Ovary (tissue), 10 donors: Measurements from ENCODE around the gene FIZ1. TPM values are rescaled to one million over a fixed set of nuclear protein-coding genes. Genes with fewer than 3 reads are reported as not detected.

Experiments
- DNase-seq, 5 donors: peaks; one replicate each; pipeline ENCODE4 v3.0.0-alpha.2; 2019 to 2020
- H3K27ac ChIP-seq, 2 donors: fragments of 200-600 bp; one replicate each; pipeline versions ENCODE4 v1.5.1 to v1.8.0; 2019 to 2022
- H3K27me3 ChIP-seq: fragments of 200-600 bp; one replicate; pipeline ENCODE4 v1.8.0; 2022
- H3K36me3 ChIP-seq: fragments of 200-600 bp; sonication (generic); one replicate; pipeline ENCODE4 v1.5.1; 2019
- H3K4me1 ChIP-seq: one replicate; pipeline ENCODE4 v1.8.1; 2013; ENCODE audit warnings: mild to moderate bottlenecking, moderate library complexity; ENCODE audit not compliant: insufficient read depth
- H3K4me3 ChIP-seq: fragments of 200-600 bp; sonication (generic); one replicate; pipeline ENCODE4 v1.5.1; 2017
- H3K9me3 ChIP-seq, 2 donors: fragments of 200-600 bp in 1 of 2; sonication (generic) in 1 of 2; one replicate each; pipeline versions ENCODE4 v1.5.1 to v1.8.1; 2013 to 2019; ENCODE audit warnings: mild to moderate bottlenecking in 1 of 2, moderate library complexity in 1 of 2
- EP300 ChIP-seq: sonication (generic); formaldehyde crosslinking; IDR thresholded peaks from one replicate; pipeline ENCODE4 v1.6.1; 2017; ENCODE audit warnings: antibody characterized with exemption
- POLR2A ChIP-seq: fragments of 450-650 bp; IDR thresholded peaks from one replicate; pipeline ENCODE4 v1.6.1; 2017; ENCODE audit warnings: antibody characterized with exemption, mild to moderate bottlenecking, moderate library complexity
- WGBS, 3 donors: extraction: QIAGEN DNeasy Blood & Tissue Kit in 1 of 3; methylation state at CpG; one replicate each; pipeline versions ENCODE4 v1.1.5 to v1.1.7; 2013 to 2017; 5-methylcytosine and 5-hydroxymethylcytosine counted together
- intact Hi-C, 4 donors: fragments of 100-400 bp; cut with DNase I; formaldehyde crosslinking; loops; one replicate each; pipeline versions ENCODE4 v1.11.0 to v1.15.1; 2022 to 2023
- long read RNA-seq, 3 donors: library from polyadenylated mRNA in 2 of 3; unstranded in 2 of 3; transcript quantifications; one replicate each; pipeline ENCODE4 v2.0.0 and lab custom pipeline, GENCODE V29; 2021 to 2026
- polyA plus RNA-seq, 2 donors: library from polyadenylated mRNA; stranded (reverse); fragments of 200-250 nt in 1 of 2; fragments of 350-450 nt in 1 of 2; fragmentation: Illumina TruSeq in 1 of 2; extraction: RNeasy Lipid Tissue Mini Kit (QIAGEN cat#74804) in 1 of 2; gene quantifications; one replicate each; pipeline ENCODE4 v1.2.3, GENCODE V29; 2013 to 2014
- total RNA-seq, 7 donors: library from RNA; depleted of rRNA in 2 of 7; stranded (reverse); fragments of >200 nt in 2 of 7; fragmentation: NEBNext Ultra II Directional in 3 of 7; extraction: Animal tissue kit (Norgen Biotek cat#: 25700) in 3 of 7; gene quantifications; one replicate each; pipeline versions ENCODE4 v1.1.0 to v1.2.4, GENCODE V29; 2016 to 2023
- TF ChIP-seq, protein P1 (sequence below), 3 donors: fragments of 450-650 bp in 2 of 3; fragments of 200-600 bp in 1 of 3; IDR thresholded peaks; one replicate each; pipeline versions ENCODE4 v1.5.1 to v1.8.0; 2016 to 2022; ENCODE audit warnings: antibody characterized with exemption in 3 of 3, mild to moderate bottlenecking in 1 of 3
- donor health status: DM: no; HTN: no; CAD: no; lungs with moderate emphysema.
- donor health status: DM: no; HTN: no; CAD: no.
- donor health status: Bipolar disorder and iron deficiency.
- donor health status: DM: yes; HTN: yes; CAD: no.
- donor health status: DM: no; HTN: no; CAD: no.
- donor health status: DM: yes; HTN: yes; CAD: no.

Gene FIZ1, protein sequence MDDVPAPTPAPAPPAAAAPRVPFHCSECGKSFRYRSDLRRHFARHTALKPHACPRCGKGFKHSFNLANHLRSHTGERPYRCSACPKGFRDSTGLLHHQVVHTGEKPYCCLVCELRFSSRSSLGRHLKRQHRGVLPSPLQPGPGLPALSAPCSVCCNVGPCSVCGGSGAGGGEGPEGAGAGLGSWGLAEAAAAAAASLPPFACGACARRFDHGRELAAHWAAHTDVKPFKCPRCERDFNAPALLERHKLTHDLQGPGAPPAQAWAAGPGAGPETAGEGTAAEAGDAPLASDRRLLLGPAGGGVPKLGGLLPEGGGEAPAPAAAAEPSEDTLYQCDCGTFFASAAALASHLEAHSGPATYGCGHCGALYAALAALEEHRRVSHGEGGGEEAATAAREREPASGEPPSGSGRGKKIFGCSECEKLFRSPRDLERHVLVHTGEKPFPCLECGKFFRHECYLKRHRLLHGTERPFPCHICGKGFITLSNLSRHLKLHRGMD
- total RNA-seq = 10 to 100 TPM in 5 of 7 donors, 1 to 10 TPM in 2; 3.6 to 22.7 (median 16.6) TPM
- 10 to 100 TPM in 1 of 2 donors, 1 to 10 TPM in 1; 9.4 to 11.0 TPM for polyA plus RNA-seq
- long read RNA-seq, donor 1 = 0 reads
- long read RNA-seq, donor 2, transcript FIZ1-201 (3 exons, 2,660 nt) = major isoform, 6 of 178 reads
- long read RNA-seq, donor 2, partial matches to known transcripts = 105 of 178 reads
- long read RNA-seq, donor 2, other reads (novel, unspliced or antisense) = 66 of 178 reads
- long read RNA-seq, donor 3, full-length matches to known transcripts = 24 of 34 reads
- long read RNA-seq, donor 3, partial matches to known transcripts = 1 of 34 reads
- long read RNA-seq, donor 3, other reads (novel, unspliced or antisense) = 9 of 34 reads

DNA sequence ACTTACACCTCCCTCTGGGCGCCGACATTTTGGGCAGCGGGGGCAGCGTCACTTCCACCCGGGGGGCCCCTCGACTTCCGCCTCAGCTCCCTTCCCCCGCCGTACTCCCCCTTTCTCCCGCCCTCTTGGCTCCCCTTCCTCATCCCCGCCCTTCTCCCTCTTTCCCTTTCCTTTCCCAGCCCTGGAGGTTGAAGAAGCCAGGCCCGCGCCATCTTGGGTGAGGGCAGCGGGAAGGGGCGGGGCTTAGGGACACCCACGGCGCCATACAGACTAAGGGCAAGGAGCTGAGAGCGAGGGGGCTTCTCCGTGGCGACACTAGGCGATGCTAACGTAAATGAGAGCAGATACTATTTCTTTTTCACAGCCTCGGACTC is at the start of gene FIZ1:
FIZ1 (minus strand) TSS at position 50 of the 374 bp plus-strand sequence. CDS start 1,652 bp downstream, outside the sequence.
- no peaks in the 10 kb centered on the region for H3K9me3 ChIP-seq
- H3K4me1 ChIP-seq = peaks cover 2% of the 10 kb centered on the region
- intact Hi-C loops = no loop called here
- TF ChIP-seq POLR2A (no peak), EP300 (peak; percentile 46)
- H3K36me3 ChIP-seq = no peaks in the 10 kb centered on the region
- peak within 1 kb of the TSS; percentile 90 to 99 for H3K27ac ChIP-seq
- H3K4me3 ChIP-seq = peak within 1 kb of the TSS; percentile 96
- 0 to 1% (median 0%) methylated on average over 23 of the region's 23 CpGs for WGBS, 3 donors
- peak; percentile 98 to 99 (median 99) for DNase-seq
- H3K27me3 ChIP-seq = no peaks in the 10 kb centered on the region

DNA sequence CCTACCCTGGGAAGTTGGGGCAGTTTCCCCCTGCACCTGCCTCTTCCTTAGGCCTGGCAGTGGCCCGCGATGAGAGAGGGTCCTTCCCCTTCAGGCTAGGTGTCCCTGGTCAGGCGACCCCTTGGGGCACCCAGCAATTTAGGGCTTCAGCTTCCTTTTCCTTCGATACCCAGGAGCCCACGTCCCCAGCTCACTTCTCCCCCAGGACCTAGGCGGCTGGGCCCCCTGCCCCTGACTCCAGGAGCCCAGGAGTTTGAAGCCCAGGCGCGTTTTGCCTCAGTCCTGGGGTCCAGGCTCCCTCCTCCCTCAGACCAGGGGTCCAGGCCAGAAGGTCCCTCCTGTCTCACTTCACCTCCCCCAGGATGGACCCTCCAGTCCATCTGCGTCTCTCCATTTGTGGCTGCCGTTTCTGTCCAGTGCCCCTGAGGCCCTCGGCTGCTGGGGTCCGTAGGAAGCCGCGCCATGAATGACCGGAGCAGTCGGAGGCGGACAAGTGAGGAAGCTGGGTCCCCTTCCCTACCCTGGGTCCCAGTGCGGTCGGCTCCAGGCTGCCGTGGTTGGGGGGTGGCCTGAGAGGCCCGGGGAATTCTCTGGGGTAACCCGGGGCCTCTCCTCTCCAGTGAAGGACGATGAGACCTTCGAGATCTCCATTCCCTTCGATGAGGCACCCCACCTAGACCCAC is 49.4 kb upstream of the FIZ1 start:
- Histone ChIP-seq H3K27ac (peak overlapping the region; percentile 78 to 85), H3K4me1 (peaks cover 11% of the 10 kb centered on the region), H3K4me3 (peak overlapping the region; percentile 63), H3K9me3 (no peaks in the 10 kb centered on the region), H3K27me3 (no peaks in the 10 kb centered on the region), H3K36me3 (no peaks in the 10 kb centered on the region)
- WGBS, 3 donors = 9 to 23% (median 14%) methylated on average over 24 to 25 of the region's 25 CpGs
- intact Hi-C loops = no loop called here
- TF ChIP-seq, protein P1, sequence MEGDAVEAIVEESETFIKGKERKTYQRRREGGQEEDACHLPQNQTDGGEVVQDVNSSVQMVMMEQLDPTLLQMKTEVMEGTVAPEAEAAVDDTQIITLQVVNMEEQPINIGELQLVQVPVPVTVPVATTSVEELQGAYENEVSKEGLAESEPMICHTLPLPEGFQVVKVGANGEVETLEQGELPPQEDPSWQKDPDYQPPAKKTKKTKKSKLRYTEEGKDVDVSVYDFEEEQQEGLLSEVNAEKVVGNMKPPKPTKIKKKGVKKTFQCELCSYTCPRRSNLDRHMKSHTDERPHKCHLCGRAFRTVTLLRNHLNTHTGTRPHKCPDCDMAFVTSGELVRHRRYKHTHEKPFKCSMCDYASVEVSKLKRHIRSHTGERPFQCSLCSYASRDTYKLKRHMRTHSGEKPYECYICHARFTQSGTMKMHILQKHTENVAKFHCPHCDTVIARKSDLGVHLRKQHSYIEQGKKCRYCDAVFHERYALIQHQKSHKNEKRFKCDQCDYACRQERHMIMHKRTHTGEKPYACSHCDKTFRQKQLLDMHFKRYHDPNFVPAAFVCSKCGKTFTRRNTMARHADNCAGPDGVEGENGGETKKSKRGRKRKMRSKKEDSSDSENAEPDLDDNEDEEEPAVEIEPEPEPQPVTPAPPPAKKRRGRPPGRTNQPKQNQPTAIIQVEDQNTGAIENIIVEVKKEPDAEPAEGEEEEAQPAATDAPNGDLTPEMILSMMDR (IDR thresholded peaks at IDR 0.05) = no peak
- TF ChIP-seq POLR2A = no peak
- TF ChIP-seq EP300 = no peak
- peak in 2 of 5 donors; percentile 30 to 46 for DNase-seq

DNA sequence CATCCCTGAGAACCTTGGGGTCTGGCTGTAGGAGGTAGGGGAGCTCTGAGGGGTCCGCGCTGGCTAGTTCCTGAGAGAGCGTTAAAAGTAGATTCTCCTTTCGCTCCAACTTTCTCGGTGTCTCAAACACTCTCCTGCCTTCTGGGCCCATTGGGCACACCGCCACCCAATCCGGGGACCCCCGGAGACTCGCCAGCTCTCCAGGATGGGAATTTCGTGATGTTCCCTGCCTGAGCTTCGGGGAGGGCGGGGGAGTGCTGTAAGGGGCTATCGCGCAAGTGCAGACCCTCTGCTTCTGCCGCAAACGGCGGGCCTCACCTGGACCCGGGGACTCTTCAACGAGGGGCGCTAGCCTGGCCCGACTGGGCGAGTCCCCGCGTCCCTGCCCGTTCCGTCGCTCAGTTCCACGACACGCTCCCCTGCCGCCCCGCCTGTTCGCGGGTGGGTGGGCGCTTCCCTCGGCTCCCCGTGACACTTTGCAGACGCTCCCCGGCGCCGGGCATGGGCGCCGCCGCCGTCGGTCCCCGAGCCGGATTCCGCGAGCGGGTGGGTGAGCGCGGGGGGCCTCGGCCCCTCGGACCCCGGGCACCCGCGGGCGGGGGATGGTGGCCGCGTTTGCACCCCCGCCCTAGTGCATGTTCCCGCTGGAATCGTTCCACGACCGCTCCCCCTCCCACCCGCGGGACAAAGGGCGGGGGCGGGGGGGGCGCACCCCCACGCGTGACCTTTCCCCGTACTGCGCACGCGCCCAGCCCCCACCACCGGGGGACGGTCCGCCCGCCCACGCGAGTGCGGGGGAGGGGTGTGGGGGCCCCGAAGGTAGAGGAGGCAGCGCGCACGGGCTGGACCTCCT is 48.6 kb upstream of the FIZ1 start, which contains the start of gene CCDC106:
CCDC106 (plus strand) TSS at position 481 of the 853 bp plus-strand sequence. CDS start 835 bp downstream, outside the sequence.
- WGBS, 3 donors = 0 to 1% (median 1%) methylated on average over 54 to 87 of the region's 87 CpGs
- Histone ChIP-seq H3K27ac (peak within 1 kb of the TSS; percentile 78 to 85), H3K27me3 (no peaks in the 10 kb centered on the region), H3K4me1 (peaks cover 11% of the 10 kb centered on the region), H3K9me3 (no peaks in the 10 kb centered on the region), H3K4me3 (peak within 1 kb of the TSS; percentile 63), H3K36me3 (no peaks in the 10 kb centered on the region)
- TF ChIP-seq EP300 = no peak
- TF ChIP-seq, protein P1 (IDR thresholded peaks at IDR 0.05) = no peak
- TF ChIP-seq POLR2A = no peak
- intact Hi-C loops = no loop called here
- peak; percentile 80 to 87 (median 83) for DNase-seq

DNA sequence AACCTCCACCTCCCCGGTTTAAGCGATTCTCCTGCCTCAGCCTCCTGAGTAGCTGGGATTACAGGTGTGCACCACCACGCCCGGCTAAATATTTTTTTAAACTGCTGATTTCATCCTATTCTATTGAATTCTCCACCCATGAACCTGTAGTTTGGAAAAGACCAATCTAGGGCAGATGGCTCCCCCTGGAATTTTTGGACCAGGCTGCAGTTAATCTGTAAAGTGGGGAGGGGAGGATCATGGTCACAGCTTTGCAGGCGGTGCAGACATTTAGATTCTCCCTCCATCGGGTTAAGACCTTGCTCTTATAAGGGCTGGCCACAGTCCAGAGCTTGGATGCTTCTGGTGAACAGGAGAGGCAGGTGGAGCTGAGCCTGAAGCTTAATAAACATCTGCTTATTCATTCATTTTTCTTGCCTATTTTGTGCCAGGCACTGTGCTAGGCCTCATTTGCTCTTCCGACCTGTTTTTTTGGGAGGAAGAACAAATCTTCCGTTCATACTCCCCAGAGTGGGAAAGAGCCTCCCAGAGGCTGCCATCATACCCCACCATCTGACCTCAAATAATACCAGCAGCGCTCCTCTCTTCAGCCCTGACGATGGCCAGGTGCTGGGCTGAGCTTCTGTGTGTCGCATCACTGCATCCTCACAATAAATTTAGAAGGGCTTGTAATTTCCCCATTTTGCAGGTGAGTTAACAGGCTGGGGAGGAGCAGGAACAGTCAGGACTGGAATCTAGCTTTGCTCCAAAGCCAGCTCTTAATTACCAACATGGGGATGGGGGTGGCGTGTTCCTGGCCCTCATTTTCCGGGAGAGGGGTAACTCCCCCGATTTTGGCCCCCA is 47.8 kb upstream of the FIZ1 start:
- Histone ChIP-seq H3K4me3 (peak overlapping the region; percentile 63), H3K36me3 (no peaks in the 10 kb centered on the region), H3K9me3 (no peaks in the 10 kb centered on the region), H3K27ac (peak overlapping the region; percentile 78 to 85), H3K4me1 (peaks cover 14% of the 10 kb centered on the region), H3K27me3 (no peaks in the 10 kb centered on the region)
- peak in 1 of 5 donors; percentile 47 for DNase-seq
- TF ChIP-seq, protein P1 (IDR thresholded peaks at IDR 0.05) = no peak
- no peak for TF ChIP-seq EP300
- no peak for TF ChIP-seq POLR2A
- intact Hi-C loops = no loop called here
- whole genome bisulfite sequencing, 3 donors = 36 to 41% (median 36%) methylated on average over 14 of the region's 14 CpGs
